Measurements from ENCODE around the gene P3H2.

P3H2 gene

DNA sequence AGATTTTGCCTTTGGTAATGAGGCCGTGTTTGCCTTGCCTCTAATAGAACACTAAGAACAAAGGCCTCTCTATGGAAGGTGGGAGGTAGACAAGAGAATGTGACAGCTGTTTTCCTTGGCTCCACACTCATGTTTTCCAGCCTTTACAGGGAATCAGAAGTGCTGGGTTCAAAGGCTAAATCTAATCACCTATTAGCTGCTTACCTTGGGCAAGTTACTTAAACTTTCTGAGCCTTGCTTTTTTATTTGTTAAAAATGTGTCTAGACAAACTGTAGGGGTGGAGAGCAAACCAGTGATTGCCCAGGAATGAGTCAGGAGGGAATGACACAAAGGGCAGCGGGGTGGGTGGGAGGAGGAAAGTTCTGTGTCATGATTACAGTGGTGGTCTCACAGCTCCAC is 179.0 kb downstream of the P3H2 start:
- no peak for DNase-seq

DNA sequence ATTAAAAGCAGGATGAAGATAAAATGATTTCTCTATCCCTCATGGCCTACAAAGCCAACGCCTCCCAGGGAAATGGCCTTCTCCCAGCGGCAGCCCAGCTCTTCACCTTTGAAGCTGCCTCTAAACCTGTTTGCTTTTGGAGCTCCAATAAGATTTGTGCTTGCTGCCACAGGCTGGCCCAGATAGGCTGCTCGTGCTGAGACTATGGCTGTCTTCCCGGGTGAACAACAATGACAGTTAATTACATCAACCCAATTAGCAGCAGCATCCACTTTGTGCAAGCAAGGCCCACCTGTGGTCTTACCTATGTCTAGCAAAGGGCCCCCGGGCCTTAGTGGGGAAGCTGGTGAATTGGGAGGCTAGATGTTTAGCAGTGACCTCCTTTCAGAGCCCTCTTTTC is 179.6 kb downstream of the P3H2 start:
- no peak for DNase-seq

DNA sequence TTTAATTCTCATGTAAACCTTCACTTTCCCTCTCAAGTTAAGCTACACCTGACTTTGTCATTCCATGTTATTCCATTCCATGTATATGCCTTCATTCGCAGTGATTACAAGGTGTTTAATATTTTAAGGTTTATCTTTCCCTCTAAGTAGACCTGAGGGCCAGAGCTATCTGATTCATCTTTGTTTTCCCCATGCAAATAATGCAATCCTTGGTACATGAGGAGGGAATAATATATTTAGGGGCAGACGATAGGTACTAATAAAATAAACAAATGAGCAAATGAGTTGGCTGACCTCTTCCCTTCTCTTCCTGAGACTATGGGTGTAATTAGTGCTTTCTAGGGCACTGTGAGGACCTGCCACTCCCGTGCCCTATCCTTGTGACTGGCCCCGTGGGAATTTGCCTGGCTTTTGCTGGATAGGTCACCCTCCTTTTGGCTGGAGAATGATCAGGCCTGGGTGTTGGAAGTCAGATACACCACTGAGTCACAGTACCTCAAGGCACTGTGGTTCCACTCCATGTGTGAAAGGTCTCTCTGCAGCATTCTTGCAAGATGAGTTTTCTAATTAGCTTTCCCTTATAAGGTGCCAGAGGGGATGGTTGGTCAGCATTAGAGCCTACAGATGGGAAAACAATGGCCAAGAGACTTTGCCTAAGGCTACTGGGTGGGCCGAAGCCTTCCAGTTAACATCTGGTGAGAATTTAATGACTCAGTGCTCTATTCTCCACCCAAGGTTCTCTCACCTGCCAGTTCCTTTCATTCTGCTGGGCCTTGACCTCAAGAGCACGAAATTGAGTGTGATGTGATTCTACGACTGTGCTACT is 183.2 kb downstream of the P3H2 start:
- no peak for DNase-seq

DNA sequence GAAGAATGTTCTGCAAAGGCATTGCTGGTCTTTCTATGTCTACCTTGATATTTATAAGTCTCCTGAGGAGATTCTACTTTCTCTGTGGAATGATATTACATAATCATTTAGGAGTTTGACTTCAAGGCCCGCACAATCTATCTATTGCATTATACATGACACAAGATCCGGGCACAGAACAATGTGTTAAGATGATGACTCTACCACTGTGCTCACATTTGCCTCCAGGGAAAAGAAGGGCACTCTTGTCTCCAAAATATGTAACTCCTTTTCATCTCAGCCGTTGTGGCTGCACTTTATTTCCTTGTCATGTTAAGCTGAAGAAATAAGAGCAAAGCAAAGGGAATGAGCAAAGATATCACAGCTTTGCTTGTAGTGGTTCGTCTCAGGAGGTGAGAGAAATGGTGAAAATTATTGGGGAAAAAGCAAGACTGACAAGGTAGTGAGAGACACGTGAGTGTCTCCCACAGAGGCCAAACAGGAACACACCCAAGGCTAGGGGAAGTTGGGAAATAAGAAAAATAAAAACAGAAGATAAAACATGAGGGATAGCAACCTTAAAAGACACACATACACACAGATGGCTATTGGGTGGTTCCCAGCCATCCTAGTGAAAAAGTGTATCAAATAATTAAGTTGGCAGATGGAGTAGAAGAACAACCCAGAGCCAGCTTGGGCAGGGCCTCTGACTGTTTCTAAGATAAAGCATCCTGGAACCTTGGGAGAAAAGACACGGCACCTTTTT is 184.3 kb downstream of the P3H2 start:
- DNase-seq = no peak

DNA sequence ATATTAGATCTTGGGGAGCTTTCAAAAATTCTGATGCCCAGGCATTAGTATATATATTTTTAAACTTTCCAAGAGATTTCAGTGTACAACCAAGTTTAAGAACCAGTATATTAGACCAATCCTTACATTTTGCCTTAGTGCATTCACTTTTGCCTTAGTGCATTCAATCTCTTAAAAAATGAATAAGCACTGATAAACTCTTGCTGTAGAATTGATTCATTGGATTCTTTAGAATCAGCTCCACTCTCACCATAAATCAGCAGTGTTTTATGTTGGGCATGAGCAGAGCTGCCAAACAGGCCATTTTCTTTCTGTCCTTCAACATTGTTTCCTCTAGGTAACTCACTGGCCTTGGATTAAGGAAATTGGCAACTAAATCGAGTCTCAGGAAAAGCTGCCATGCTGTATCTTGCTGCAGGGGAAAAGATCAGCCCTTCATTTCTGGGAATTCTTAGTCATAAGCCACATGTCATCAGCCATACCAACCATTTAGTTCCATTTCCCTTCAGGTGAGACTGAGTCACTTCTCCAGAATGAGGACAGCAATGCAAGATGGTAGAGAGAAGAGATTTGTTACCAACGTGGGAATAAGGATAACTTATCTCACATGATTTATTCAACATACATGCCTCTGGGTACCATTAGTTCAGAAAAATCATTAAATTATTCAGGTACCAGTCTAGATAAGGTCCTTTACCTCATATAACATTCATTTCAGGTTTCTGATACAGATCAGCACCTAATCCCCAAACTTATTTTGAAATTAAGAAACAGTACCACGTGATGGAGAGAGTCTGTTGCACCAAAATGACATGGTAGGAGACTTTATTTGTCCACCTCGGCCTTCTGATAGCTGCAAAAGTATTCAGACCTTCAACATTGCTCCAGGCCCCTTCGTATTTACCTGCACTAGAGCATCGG is 192.5 kb downstream of the P3H2 start:
- no peak for DNase-seq

DNA sequence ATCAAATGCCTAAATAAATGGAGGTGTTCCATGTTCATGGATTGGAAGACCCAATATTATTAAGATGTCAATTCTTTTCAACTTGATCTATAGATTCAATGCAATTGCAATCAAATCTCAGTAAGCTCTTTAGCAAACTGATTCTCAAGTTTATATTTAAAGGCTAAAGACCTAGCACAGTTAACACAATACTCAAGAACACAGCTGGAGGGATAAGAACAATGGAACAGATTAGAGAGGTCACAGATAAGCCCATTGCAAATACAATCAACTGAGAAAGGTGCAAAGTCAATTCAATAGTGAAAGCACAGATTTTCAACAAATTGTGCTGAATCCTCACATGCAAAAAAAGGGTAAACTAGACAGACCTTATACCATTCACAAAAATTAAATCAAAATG is 198.9 kb downstream of the P3H2 start:
- no peak for DNase-seq

DNA sequence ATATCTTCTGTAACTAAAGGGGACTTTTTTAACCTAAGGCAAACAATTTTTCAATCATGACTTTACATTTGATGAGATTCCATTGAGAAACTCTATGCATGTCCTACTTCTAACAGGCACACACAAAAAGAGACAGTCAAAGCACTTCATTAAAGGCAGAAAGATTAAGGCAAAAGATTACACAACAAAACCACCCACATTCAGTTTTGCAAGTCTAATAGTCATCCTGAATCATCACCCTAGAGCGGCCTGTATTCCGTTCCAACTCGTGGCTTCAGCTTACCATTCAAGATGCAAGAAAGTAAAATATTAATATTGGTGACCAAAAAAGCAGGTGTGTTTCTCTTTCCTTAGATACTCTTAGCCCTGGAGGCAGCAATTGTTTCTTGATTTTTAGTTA is 205.9 kb downstream of the P3H2 start:
- no peak for DNase-seq

DNA sequence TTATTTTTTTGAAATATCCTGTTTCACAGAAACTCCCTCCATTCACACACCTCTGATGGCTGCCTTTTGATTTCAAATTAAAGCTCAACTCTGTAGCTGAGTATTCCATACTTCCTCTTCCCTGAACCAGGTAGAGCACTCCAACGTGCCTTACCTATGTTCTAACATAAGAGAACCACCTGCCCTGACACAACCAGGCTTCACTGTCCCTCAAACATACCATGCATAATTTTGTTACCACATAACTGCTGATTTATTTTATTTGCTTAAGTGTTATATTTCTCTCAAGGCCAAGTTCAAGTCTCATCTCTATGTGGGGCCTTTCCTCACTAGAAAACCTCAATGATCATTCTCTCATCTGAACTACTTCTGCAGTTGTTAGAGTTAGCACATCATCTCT is 209.7 kb downstream of the P3H2 start:
- DNase-seq = no peak

DNA sequence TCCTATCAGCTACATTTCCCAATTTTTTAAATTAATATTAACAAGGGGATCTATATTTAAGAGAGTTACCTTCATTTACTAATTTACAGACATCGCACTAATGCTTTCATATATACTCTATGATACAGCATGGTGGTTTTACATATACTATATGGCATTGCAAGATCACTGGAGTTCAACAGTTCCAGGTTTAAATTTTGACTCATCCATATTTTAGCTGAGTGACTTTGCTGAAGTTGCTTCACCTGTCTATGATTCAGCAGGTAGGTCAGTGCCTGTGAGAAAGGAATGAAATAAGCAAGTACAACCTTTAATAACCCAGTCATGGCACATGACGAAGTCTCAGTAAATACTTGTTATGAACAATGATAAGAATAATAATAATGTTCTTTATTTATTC is 211.1 kb downstream of the P3H2 start:
- DNase-seq = no peak

DNA sequence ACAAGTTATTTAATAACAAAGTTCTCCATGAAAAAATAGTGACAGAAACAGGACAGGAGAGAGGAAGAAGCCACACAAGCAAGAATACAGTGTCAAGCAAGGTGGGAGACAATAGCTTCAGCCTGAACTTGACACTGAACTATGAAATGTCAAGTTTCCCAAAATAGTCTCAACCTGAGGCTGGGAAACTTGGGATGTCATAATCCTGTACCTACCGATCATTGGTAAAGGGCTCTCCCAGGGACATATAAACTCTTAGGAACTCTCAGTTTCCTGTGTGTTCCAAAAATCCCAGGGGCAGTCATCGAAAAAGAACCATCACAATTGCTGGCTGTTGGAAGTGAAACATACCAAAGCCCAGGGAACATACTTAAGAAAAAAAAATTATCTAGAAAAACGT is 211.6 kb downstream of the P3H2 start:
- no peak for DNase-seq

DNA sequence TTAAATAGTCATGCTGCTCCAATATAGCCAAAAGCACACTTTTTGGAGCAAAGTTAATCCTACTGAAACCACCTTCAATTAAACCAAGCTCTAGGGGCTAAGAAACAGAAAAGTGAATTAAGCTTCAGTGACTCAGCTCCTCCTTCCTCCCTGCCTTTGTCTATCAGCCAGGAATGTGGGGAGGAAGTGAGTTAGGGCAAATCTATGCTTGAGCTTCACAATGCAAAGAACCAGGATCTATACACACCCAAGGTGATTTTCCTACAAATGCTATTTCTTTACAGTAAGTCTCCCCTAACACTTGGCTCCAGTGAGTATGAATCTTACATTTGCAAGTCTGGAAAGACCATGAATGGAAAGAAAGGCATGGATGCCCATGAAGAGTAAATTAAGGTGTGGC is 212.1 kb downstream of the P3H2 start:
- DNase-seq = no peak

DNA sequence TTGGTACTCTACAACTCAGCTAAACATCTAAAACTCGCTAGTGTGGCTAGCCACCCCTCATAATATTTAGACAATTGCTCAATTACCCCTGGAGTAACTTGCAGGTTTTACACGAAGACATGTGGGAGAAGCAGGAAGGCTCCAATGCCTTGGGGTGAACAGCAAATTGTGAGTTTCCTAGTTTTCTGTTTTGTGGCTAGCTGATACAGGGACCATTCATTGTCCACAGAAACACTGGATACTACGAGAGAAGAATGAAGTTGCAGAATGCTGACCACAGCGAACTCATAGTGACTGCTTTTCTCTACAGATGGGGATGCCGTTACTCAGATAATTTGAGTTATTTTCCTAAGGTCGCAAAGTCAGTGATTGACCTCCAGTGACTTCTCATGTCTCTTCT is 212.9 kb downstream of the P3H2 start:
- no peak for DNase-seq
